Cardiac fibroblast (primary cell): ENCODE results near the gene SNX11.
"Not testable (repeated sequence)": the region's sequence is repeated elsewhere in the genome, so short reads cannot be mapped to it uniquely, and the experiment has no call there.

ENCODE experiments used
- DNase-seq, 2 donors: peaks; one replicate each; pipeline versions ENCODE4 v3.0.0 to v3.0.0-alpha.2; 2010; ENCODE audit warnings: low read depth in 2 of 2
- H3K4me3 ChIP-seq, 2 donors: replicated peaks in 1 of 2; 1 replicate in 1 of 2; 2 replicates in 1 of 2; pipeline ENCODE4 v1.5.1; 2011; ENCODE audit warnings: low read depth in 2 of 2, low read length in 2 of 2, mild to moderate bottlenecking in 2 of 2, moderate library complexity in 1 of 2
- CTCF ChIP-seq: IDR thresholded peaks from one replicate; pipeline ENCODE4 v1.5.1; 2011; ENCODE audit warnings: low read depth, mild to moderate bottlenecking, low read length, inconsistent platforms

The SNX11 gene

GRCh38 chr17:48074322-48075081 lies 33.1 kb upstream of the SNX11 start:
- TF ChIP-seq CTCF, result peak; percentile 84
- peak; percentile 88 for DNase-seq

GRCh38 chr17:48077152-48077551 lies 30.4 kb upstream of the SNX11 start:
- DNase-seq, H3K4me3 ChIP-seq: not testable (repeated sequence)

More at GRCh38 chr17:48074322-48075081, 33.1 kb upstream of the SNX11 start:
- H3K4me3 ChIP-seq, result no peak overlapping the region

GRCh38 chr17:48081858-48082257 lies 25.7 kb upstream of the SNX11 start:
- DNase-seq, result no peak
- no peak for TF ChIP-seq CTCF
- no peak overlapping the region for H3K4me3 ChIP-seq

GRCh38 chr17:48084932-48085331 lies 22.6 kb upstream of the SNX11 start:
- no peak overlapping the region for H3K4me3 ChIP-seq
- no peak for TF ChIP-seq CTCF
- DNase-seq, result no peak

- DNase-seq, result no peak
- H3K4me3 ChIP-seq, result no peak overlapping the region
- TF ChIP-seq CTCF, result no peak
Observed at GRCh38 chr17:48093341-48094045, 14.1 kb upstream of the SNX11 start.

GRCh38 chr17:48095611-48096010 lies 12.0 kb upstream of the SNX11 start:
- TF ChIP-seq CTCF, result no peak
- DNase-seq, result no peak
- no peak overlapping the region for H3K4me3 ChIP-seq

- TF ChIP-seq CTCF, result no peak
- H3K4me3 ChIP-seq, result peak overlapping the region; percentile 90 to 92
- peak; percentile 34 to 70 for DNase-seq
Observed at GRCh38 chr17:48100160-48100559, 7.4 kb upstream of the SNX11 start.
